Endothelial cell of umbilical vein (primary cell): ENCODE measurements around the gene BET1L. TPM values are rescaled to one million over a fixed set of nuclear protein-coding genes. Genes with fewer than 3 reads are reported as not detected.
A peak's percentile ranks its signal among the peaks of the same experiment; 100 is the strongest.

ENCODE experiments used
- BruUV-seq: library from RNA; stranded (reverse); fragments of 400-500 nt; replicated peaks from 2 replicates; lab custom pipeline; 2021; lab: Mats Ljungman, UMichigan
- CTCF ChIA-PET: fragments of 300-600, 350-600 bp; sonication (Branson Sonifier 250); formaldehyde crosslinking; loops from one replicate; lab custom pipeline; 2021; ENCODE audit warnings: antibody characterized with exemption, inconsistent platforms; lab: Charles Lee
- POLR2A ChIA-PET: fragments of 300-600, 350-600 bp; sonication (Branson Sonifier 250); formaldehyde crosslinking; loops from one replicate; lab custom pipeline; 2021; ENCODE audit warnings: antibody characterized with exemption, inconsistent platforms; lab: Charles Lee
- DNase-seq: peaks from one replicate; pipeline ENCODE4 v3.0.0-alpha.2; 2011; ENCODE audit warnings: low read depth, low spot score
- FAIRE-seq: peaks from 2 replicates; lab custom pipeline; 2011; peaks lifted over from hg19 to GRCh38; lab: Jason Lieb, UNC
- H2AFZ ChIP-seq: 2 replicates; pipeline ENCODE4 v1.6.0; 2012; ENCODE audit warnings: low read depth, low read length, control low read depth, inconsistent platforms
- H3K27ac ChIP-seq: 2 replicates; pipeline ENCODE4 v1.5.1; 2011; ENCODE audit warnings: low read depth, mild to moderate bottlenecking, control low read depth, low read length, moderate library complexity; ENCODE audit not compliant: insufficient read depth
- H3K27me3 ChIP-seq, 2 experiments: 2 replicates each; pipeline versions ENCODE4 v1.6.0 to v1.6.1; 2011; ENCODE audit warnings: low read length in 2 of 2, mixed read lengths in 1 of 2; ENCODE audit not compliant: control insufficient read depth in 2 of 2, insufficient read depth in 2 of 2
- H3K36me3 ChIP-seq, 2 experiments: 2 replicates in 1 of 2; 3 replicates in 1 of 2; pipeline ENCODE4 v1.5.1; 2011; ENCODE audit warnings: low read length in 2 of 2, mild to moderate bottlenecking in 1 of 2, moderate library complexity in 1 of 2; ENCODE audit not compliant: control insufficient read depth in 2 of 2, insufficient read depth in 2 of 2; ENCODE audit errors: extremely low read depth in 1 of 2
- H3K4me1 ChIP-seq: 3 replicates; pipeline ENCODE4 v1.5.1; 2011; ENCODE audit warnings: mild to moderate bottlenecking, low read length; ENCODE audit not compliant: control insufficient read depth, insufficient read depth; ENCODE audit errors: extremely low read depth
- H3K4me2 ChIP-seq: 2 replicates; pipeline ENCODE4 v1.6.1; 2011; ENCODE audit warnings: low read length, control low read depth, mixed read lengths; ENCODE audit not compliant: insufficient read depth
- H3K4me3 ChIP-seq, 3 experiments: fragments of 200-600 bp in 1 of 3; sonication (generic), shearing (Covaris generic) in 1 of 3; replicated peaks in 1 of 3; 2 replicates each; pipeline ENCODE4 v1.5.1; 2011 to 2016; ENCODE audit warnings: control low read depth in 3 of 3, low read length in 3 of 3, mild to moderate bottlenecking in 2 of 3, inconsistent platforms in 1 of 3, low read depth in 1 of 3, moderate library complexity in 1 of 3; ENCODE audit not compliant: insufficient read depth in 1 of 3
- H3K79me2 ChIP-seq: 2 replicates; pipeline ENCODE4 v1.6.0; 2012; ENCODE audit warnings: low read length, inconsistent platforms; ENCODE audit not compliant: control insufficient read depth, insufficient read depth
- H3K9ac ChIP-seq: replicated peaks from 2 replicates; pipeline ENCODE3; 2011; ENCODE audit warnings: low read length, control low read depth; ENCODE audit not compliant: insufficient read depth; ENCODE audit errors: extremely low read depth
- H3K9me1 ChIP-seq: replicated peaks from 3 replicates; pipeline ENCODE4 v1.6.0; 2011; ENCODE audit warnings: mild to moderate bottlenecking, low read length; ENCODE audit not compliant: control insufficient read depth, insufficient read depth; ENCODE audit errors: extremely low read depth
- H3K9me3 ChIP-seq: replicated peaks from 2 replicates; pipeline ENCODE4 v1.5.1; 2012; ENCODE audit warnings: low read length, inconsistent platforms; ENCODE audit not compliant: control insufficient read depth, insufficient read depth
- H4K20me1 ChIP-seq: replicated peaks from 2 replicates; pipeline ENCODE3; 2011; ENCODE audit warnings: mild to moderate bottlenecking, low read length; ENCODE audit not compliant: control insufficient read depth, insufficient read depth; ENCODE audit errors: extremely low read depth
- EZH2 ChIP-seq: IDR thresholded peaks from 2 replicates; pipeline ENCODE4 v1.6.1; 2012; ENCODE audit warnings: borderline replicate concordance, low read depth, mild to moderate bottlenecking, moderate library complexity, low read length, inconsistent platforms; ENCODE audit not compliant: severe bottlenecking
- FOS ChIP-seq: IDR thresholded peaks from 2 replicates; pipeline ENCODE4 v1.6.1; 2011; ENCODE audit warnings: mild to moderate bottlenecking, low read length, moderate library complexity, borderline replicate concordance; ENCODE audit not compliant: insufficient read depth
- GATA2 ChIP-seq: IDR thresholded peaks from 2 replicates; pipeline ENCODE4 v1.7.0; 2011; ENCODE audit warnings: low read depth, mild to moderate bottlenecking, moderate library complexity, mixed read lengths, low read length; ENCODE audit not compliant: insufficient read length, insufficient read depth
- JUN ChIP-seq: IDR thresholded peaks from 2 replicates; pipeline ENCODE4 v1.6.1; 2011; ENCODE audit warnings: borderline replicate concordance, low read depth; ENCODE audit not compliant: insufficient read length, insufficient read depth
- MAX ChIP-seq: IDR thresholded peaks from 2 replicates; pipeline ENCODE4 v1.6.1; 2011; ENCODE audit not compliant: insufficient read depth, insufficient read length
- MYC ChIP-seq: IDR thresholded peaks from one replicate; pipeline ENCODE4 v1.6.1; 2011; ENCODE audit warnings: mild to moderate bottlenecking, low read depth, low read length
- POLR2A ChIP-seq: IDR thresholded peaks from 2 replicates; pipeline ENCODE4 v1.6.1; 2012; ENCODE audit warnings: low read depth, mild to moderate bottlenecking, control low read depth, low read length
- POLR2AphosphoS5 ChIP-seq: IDR thresholded peaks from 2 replicates; pipeline ENCODE4 v1.6.1; 2012; ENCODE audit warnings: low read depth, mild to moderate bottlenecking, control low read depth, low read length, moderate library complexity; ENCODE audit not compliant: insufficient read depth
- dilution Hi-C: fragments of 300-500 bp; cut with MboI; formaldehyde crosslinking; loops from one replicate; pipeline ENCODE4 v1.15.0; 2019; ENCODE audit warnings: low sequenced_read_pairs; ENCODE audit not compliant: extremely low pct_ligation_motif_present
- intact Hi-C: fragments of 100-400 bp; cut with micrococcal nuclease; formaldehyde crosslinking; loops from one replicate; pipeline ENCODE4 v1.10.0; 2022
- polyA plus RNA-seq, 4 experiments: library from polyadenylated mRNA; depleted of rRNA in 3 of 4; stranded (reverse) in 3 of 4; unstranded in 1 of 4; fragments of >200 nt; gene quantifications; 2 replicates each; pipeline versions ENCODE4 v1.2.1 to v1.2.3, GENCODE V29; 2011 to 2012; ENCODE audit warnings: missing spikeins in 1 of 4
- total RNA-seq: library from RNA; stranded (reverse); gene quantifications from 2 replicates; pipeline ENCODE4 v1.2.3, GENCODE V29; 2021
- TF ChIP-seq, protein P1 (sequence below), 2 donors: IDR thresholded peaks; 1 replicate in 1 of 2; 2 replicates in 1 of 2; pipeline ENCODE4 v1.5.1; 2011; ENCODE audit warnings: low read length in 2 of 2, mild to moderate bottlenecking in 2 of 2, moderate library complexity in 2 of 2, control low read depth in 1 of 2, inconsistent platforms in 1 of 2, low read depth in 1 of 2; ENCODE audit not compliant: insufficient read depth in 1 of 2; ENCODE audit errors: extremely low read depth in 1 of 2

BET1L gene
- total and polyA plus RNA-seq, 2 donors (not counting 3 experiments of a cell fraction or from before 2014, with no cell fraction given): 31.0 to 80.0 TPM

GRCh38 chr11:252666-253065 is 45.5 kb upstream of the BET1L start:
- FAIRE-seq: no peak
- TSS peak; percentile 61 for BruUV-seq
- Histone ChIP-seq H3K4me3 (no peak overlapping the region), H3K9ac (no peak overlapping the region), H3K36me3 (peaks cover 14 to 36% of the 10 kb centered on the region in 2 experiments), H3K9me1 (no peaks in the 10 kb centered on the region), H3K79me2 (no peaks in the 10 kb centered on the region), H3K9me3 (no peaks in the 10 kb centered on the region), H3K27ac (no peak overlapping the region), H3K4me2 (no peak overlapping the region), H3K27me3 (no peaks in the 10 kb centered on the region), H3K4me1 (no peaks in the 10 kb centered on the region), H4K20me1 (no peaks in the 10 kb centered on the region), H2AFZ (no peak overlapping the region)
- CTCF ChIA-PET: interaction anchor here (1.4 to 5.0 kb wide), 2 partner anchors 31 to 110 kb away, joined by 3 to 71 read pairs; no protein-coding TSS in a partner anchor
- intact Hi-C loops (loop anchor here (5.0 kb wide), 1 partner anchor 195 kb away; no protein-coding TSS in a partner anchor), dilution Hi-C loops (no loop called here)
- DNase-seq: no peak
- POLR2A ChIA-PET: no interaction called here
- no peak for TF ChIP-seq POLR2A
- no peak for TF ChIP-seq MAX
- TF ChIP-seq JUN: no peak
- TF ChIP-seq, protein P1, sequence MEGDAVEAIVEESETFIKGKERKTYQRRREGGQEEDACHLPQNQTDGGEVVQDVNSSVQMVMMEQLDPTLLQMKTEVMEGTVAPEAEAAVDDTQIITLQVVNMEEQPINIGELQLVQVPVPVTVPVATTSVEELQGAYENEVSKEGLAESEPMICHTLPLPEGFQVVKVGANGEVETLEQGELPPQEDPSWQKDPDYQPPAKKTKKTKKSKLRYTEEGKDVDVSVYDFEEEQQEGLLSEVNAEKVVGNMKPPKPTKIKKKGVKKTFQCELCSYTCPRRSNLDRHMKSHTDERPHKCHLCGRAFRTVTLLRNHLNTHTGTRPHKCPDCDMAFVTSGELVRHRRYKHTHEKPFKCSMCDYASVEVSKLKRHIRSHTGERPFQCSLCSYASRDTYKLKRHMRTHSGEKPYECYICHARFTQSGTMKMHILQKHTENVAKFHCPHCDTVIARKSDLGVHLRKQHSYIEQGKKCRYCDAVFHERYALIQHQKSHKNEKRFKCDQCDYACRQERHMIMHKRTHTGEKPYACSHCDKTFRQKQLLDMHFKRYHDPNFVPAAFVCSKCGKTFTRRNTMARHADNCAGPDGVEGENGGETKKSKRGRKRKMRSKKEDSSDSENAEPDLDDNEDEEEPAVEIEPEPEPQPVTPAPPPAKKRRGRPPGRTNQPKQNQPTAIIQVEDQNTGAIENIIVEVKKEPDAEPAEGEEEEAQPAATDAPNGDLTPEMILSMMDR (IDR thresholded peaks at IDR 0.05; ENCODE audit: extremely low read depth in 1 of 2, insufficient read depth in 1 of 2, low read depth in 1 of 2, low read length in 2 of 2): no peak
- TF ChIP-seq MYC: no peak
- TF ChIP-seq EZH2: no peak
- no peak for TF ChIP-seq FOS
- no peak for TF ChIP-seq POLR2AphosphoS5
- no peak for TF ChIP-seq GATA2
